Progenitor cell of endocrine pancreas (in vitro differentiated cells): ENCODE results near the gene VIT. TPM values are rescaled to one million over a fixed set of nuclear protein-coding genes. Genes with fewer than 3 reads are reported as not detected.
"Not testable (repeated sequence)": the region's sequence is repeated elsewhere in the genome, so short reads cannot be mapped to it uniquely, and the experiment has no call there.

ENCODE experiments used
- DNase-seq: peaks from one replicate; pipeline ENCODE4 v3.0.0; 2021; ENCODE audit warnings: low spot score; ENCODE audit not compliant: unreplicated experiment
- H3K27ac Mint-ChIP-seq: 2 replicates; pipeline ENCODE4 v1.8.0; 2021; ENCODE audit warnings: mild to moderate bottlenecking, moderate library complexity, mixed read lengths
- H3K27me3 Mint-ChIP-seq: 2 replicates; pipeline ENCODE4 v1.8.0; 2021; ENCODE audit warnings: mixed read lengths
- H3K36me3 Mint-ChIP-seq: 2 replicates; pipeline ENCODE4 v1.8.0; 2022; ENCODE audit warnings: mixed read lengths; ENCODE audit not compliant: insufficient read depth
- H3K4me1 Mint-ChIP-seq: 2 replicates; pipeline ENCODE4 v1.8.0; 2021; ENCODE audit warnings: low read depth, mixed read lengths
- H3K4me3 Mint-ChIP-seq: 2 replicates; pipeline ENCODE4 v1.8.0; 2021; ENCODE audit warnings: low read depth, mild to moderate bottlenecking, moderate library complexity, mixed read lengths
- H3K9me3 Mint-ChIP-seq: 2 replicates; pipeline ENCODE4 v1.8.0; 2021; ENCODE audit warnings: low read depth, mixed read lengths
- CTCF ChIP-seq: fragments of 200-600 bp; sonication (generic); IDR thresholded peaks from one replicate; pipeline ENCODE4 v1.5.0; 2021; ENCODE audit warnings: antibody characterized with exemption, mild to moderate bottlenecking; ENCODE audit not compliant: unreplicated experiment
- total RNA-seq: library from RNA; stranded (reverse); gene quantifications from 2 replicates; pipeline ENCODE4 v1.2.1, GENCODE V29; 2021

The VIT gene
- total RNA-seq, 1 donor from 2014 or later, result not detected

DNA sequence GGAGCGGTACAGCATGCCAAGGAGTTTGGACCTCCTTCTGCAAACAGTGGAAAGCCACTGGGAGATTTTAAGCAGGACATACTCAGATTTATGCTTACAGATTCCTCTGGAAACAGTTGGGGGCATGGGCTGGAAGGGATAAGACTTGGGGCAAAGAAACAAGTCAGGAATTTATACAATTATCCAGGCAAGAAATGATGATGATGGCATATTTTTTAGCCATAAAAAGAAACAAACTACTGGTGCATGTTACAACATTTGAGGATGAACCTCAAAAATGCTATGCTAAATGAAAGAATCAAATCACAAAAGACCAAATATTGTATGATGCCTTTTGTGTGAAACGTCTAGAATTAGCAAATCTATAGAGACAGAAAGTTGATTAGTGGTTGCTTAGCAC lies 13.5 kb upstream of the VIT start:
- Mint-ChIP-seq H3K27me3 (no peaks in the 10 kb centered on the region), H3K4me3 (no peak overlapping the region), H3K36me3 (no peaks in the 10 kb centered on the region), H3K4me1 (no peaks in the 10 kb centered on the region), H3K27ac (no peak overlapping the region), H3K9me3 (peaks cover 11% of the 10 kb centered on the region)
- no peak for TF ChIP-seq CTCF
- no peak for DNase-seq

DNA sequence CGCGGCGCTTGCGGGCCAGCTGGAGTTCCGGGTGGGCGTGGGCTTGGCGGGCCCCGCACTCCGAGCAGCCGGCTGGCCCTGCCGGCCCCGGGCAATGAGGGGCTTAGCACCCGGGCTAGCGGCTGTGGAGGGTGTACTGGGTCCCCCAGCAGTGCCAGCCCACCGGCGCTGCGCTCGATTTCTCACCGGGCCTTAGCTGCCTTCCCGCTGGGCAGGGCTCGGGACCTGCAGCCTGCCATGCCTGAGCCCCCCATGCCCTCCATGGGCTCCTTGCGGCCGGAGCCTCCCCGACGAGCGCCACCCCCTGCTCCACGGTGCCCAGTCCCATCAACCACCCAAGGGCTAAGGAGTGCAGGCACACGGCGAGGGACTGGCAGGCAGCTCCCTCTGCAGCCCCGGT lies 8.2 kb upstream of the VIT start:
- not testable (repeated sequence) for H3K9me3 Mint-ChIP-seq, H3K4me3 Mint-ChIP-seq, H3K4me1 Mint-ChIP-seq, H3K27me3 Mint-ChIP-seq, H3K27ac Mint-ChIP-seq, H3K36me3 Mint-ChIP-seq, DNase-seq

- not testable (repeated sequence) for H3K4me3 Mint-ChIP-seq, H3K27ac Mint-ChIP-seq, DNase-seq, H3K27me3 Mint-ChIP-seq, H3K36me3 Mint-ChIP-seq, H3K9me3 Mint-ChIP-seq, H3K4me1 Mint-ChIP-seq
Measured at GRCh38 chr2:36689013-36689412, 7.5 kb upstream of the VIT start.

DNA sequence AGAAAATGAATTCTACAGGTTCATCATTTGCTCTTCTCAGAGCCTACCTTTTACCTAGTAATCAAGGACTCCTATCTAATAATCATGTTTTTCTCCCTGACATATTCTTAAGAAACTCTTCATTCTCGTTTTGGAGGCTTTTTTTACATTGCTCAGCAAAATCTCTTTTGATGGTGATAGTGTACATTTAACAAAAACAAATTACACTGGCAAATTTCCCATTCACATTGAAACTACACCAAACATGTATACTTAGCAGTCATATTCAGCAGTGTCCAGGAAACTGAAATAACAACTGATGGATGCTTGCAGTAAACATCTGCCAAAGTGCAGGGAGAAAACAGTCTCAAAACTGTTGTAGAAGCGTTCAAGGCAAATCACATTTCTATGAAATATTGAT lies 4.4 kb upstream of the VIT start:
- Mint-ChIP-seq H3K36me3 (no peaks in the 10 kb centered on the region), H3K4me1 (peaks cover 7% of the 10 kb centered on the region), H3K27me3 (no peaks in the 10 kb centered on the region), H3K9me3 (peaks cover 3% of the 10 kb centered on the region), H3K4me3 (no peak overlapping the region), H3K27ac (no peak overlapping the region)
- DNase-seq, result no peak
- no peak for TF ChIP-seq CTCF

GRCh38 chr2:36693825-36694224 lies 2.7 kb upstream of the VIT start:
- TF ChIP-seq CTCF, result no peak
- H3K9me3 Mint-ChIP-seq, result peaks cover 3% of the 10 kb centered on the region

DNA sequence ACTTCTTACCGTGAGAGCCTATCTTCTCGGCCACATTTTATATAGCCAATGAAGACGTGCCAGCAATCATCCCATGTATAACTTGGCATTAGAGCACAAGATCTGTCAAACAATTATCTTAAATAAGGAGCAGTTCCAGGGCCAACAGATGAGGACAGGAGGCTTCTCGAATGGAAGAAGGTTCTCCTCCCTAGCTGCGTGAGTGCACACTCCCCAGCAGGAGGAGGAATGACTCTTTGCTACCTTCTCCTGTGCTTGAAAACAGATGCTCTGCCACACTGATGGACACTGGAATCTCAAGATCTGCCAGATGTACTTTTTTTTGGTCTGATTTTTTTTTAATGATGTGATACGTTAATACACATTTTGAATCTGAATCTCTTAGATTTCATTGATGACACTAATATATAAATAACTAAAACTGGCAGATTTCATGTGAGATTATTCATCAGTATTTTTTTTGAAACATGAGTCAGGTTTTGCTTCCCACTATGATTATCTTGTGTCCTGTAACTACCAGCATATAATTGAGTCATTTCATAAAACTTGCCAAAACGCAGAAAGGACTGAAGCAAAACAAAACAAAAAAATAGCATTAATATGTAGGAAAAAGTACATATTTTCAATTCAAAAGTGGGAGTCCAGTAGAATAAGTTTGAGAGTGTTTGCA lies 626 bp upstream of the VIT start:
- TF ChIP-seq CTCF, result no peak
- Mint-ChIP-seq H3K36me3 (no peaks in the 10 kb centered on the region), H3K4me3 (no peak overlapping the region), H3K4me1 (peaks cover 23% of the 10 kb centered on the region), H3K27ac (no peak overlapping the region), H3K9me3 (no peaks in the 10 kb centered on the region), H3K27me3 (no peaks in the 10 kb centered on the region)
- no peak for DNase-seq

More at GRCh38 chr2:36693825-36694224, 2.7 kb upstream of the VIT start:
- no peak overlapping the region for H3K4me3 Mint-ChIP-seq
- no peak overlapping the region for H3K27ac Mint-ChIP-seq
- no peak for DNase-seq
- H3K36me3 Mint-ChIP-seq, result no peaks in the 10 kb centered on the region
- no peaks in the 10 kb centered on the region for H3K27me3 Mint-ChIP-seq
- peaks cover 20% of the 10 kb centered on the region for H3K4me1 Mint-ChIP-seq
